ENCODE results near the gene PPP2R5C. TPM values are rescaled to one million over a fixed set of nuclear protein-coding genes. Genes with fewer than 3 reads are reported as not detected.

Gene PPP2R5C
- total RNA-seq, 1 experiment from 2014 or later: 93.0 TPM

DNA sequence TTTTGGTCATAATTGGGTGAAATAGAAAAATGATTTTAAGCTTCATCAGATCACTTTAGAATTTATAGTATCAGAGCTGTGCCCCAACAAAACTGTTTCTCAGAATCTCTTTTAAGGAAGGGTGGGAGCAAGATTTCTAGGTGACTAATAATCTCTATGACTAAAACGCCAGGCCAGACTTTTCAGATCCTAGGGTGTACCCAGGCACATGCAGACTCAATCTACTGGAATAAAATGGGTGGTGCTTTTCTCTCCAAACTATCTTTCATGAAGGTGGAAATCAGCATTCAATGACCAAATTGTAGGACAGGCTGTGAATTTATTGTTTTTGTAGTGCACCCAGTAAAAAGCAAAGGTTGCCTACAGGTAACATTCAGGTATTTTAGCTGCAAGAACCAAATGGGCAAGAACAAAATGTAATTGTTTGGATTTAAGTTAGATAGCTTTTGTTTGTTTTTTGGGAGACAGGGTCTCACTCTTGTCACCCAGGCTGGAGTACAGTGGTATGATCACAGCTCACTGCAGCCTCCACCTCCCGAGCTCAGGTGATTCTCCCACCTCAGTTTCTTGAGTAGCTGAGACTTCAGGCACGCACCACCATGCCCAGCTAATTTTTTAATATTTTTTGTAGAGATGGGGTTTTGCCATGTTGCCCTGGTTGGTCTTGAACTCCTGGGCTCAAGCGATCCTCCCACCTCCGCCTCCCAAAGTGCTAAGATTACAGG is 49.5 kb downstream of the PPP2R5C start:
- Histone ChIP-seq H2BK20ac (ENCODE audit: low read depth, low read length, poor library complexity, severe bottlenecking) (no peak overlapping the region), H3K23ac (ENCODE audit: insufficient read length, low read depth, low read length) (no peak overlapping the region), H4K5ac (ENCODE audit: insufficient read length, low read depth, low read length) (no peak overlapping the region), H3K9me3 (ENCODE audit: control insufficient read depth, low read depth, low read length) (no peaks in the 10 kb centered on the region), H2AK5ac (ENCODE audit: insufficient read length, low read length) (no peak overlapping the region), H4K20me1 (ENCODE audit: control insufficient read depth, insufficient read depth, insufficient read length) (no peaks in the 10 kb centered on the region), H3T11ph (ENCODE audit: low read length) (no peak overlapping the region), H2BK15ac (ENCODE audit: low read depth, low read length) (no peak overlapping the region), H2BK5ac (ENCODE audit: insufficient read length, low read length) (no peak overlapping the region), H3K14ac (ENCODE audit: insufficient read depth, low read length) (no peak overlapping the region), H3K4ac (ENCODE audit: low read depth, low read length) (no peak overlapping the region; the same call in 1 of the 2 replicates), H4K91ac (ENCODE audit: insufficient read length, low read depth, low read length) (no peak overlapping the region), H3K18ac (ENCODE audit: insufficient read length, low read depth, low read length) (no peak overlapping the region), H3K9ac (ENCODE audit: extremely low read depth, insufficient read length, low read length) (peak overlapping the region; percentile 25), H3K23me2 (ENCODE audit: insufficient read length, low read depth, low read length, poor library complexity, severe bottlenecking) (no peaks in the 10 kb centered on the region), H3K4me1 (ENCODE audit: insufficient read depth, low read length) (no peaks in the 10 kb centered on the region), H3K27me3 (ENCODE audit: insufficient read depth, low read length) (no peaks in the 10 kb centered on the region), H3K79me1 (ENCODE audit: insufficient read depth, low read depth, low read length, poor library complexity, severe bottlenecking) (peaks cover 13% of the 10 kb centered on the region), H3K27ac (ENCODE audit: insufficient read length, low read depth, low read length) (no peak overlapping the region), H3K79me2 (ENCODE audit: insufficient read depth, low read length) (peaks cover 31% of the 10 kb centered on the region), H2BK12ac (ENCODE audit: insufficient read length, low read depth, low read length) (no peak overlapping the region), H3K4me2 (ENCODE audit: insufficient read depth, insufficient read length, low read length) (peak overlapping the region; percentile 43), H4K8ac (replicated peaks; ENCODE audit: insufficient read length, low read depth, low read length) (no peak overlapping the region), H3K56ac (ENCODE audit: insufficient read length, low read depth, low read length) (no peak overlapping the region), H2AFZ (ENCODE audit: low read length) (no peak overlapping the region), H2BK120ac (ENCODE audit: low read depth, low read length, poor library complexity, severe bottlenecking) (no peak overlapping the region)
- peak overlapping the region; percentile 87 to 92 for H3K4me3 Mint-ChIP-seq
- H3K27ac Mint-ChIP-seq: peak overlapping the region in 2 of 3 experiments; percentile 3 to 66; a peak in 1 of 7 replicates
- DNase-seq: no peak
- H3K36me3 Mint-ChIP-seq (ENCODE audit: insufficient read depth in 1 of 3, low read depth in 3 of 3): peaks cover 0 to 6% (median 4%) of the 10 kb centered on the region in 3 experiments; a peak in 2 of 7 replicates
- H3K27me3 Mint-ChIP-seq (ENCODE audit: low read depth): no peaks in the 10 kb centered on the region
- peaks cover 18 to 36% of the 10 kb centered on the region in 2 experiments for H3K4me1 Mint-ChIP-seq
- TF ChIP-seq, protein P1, sequence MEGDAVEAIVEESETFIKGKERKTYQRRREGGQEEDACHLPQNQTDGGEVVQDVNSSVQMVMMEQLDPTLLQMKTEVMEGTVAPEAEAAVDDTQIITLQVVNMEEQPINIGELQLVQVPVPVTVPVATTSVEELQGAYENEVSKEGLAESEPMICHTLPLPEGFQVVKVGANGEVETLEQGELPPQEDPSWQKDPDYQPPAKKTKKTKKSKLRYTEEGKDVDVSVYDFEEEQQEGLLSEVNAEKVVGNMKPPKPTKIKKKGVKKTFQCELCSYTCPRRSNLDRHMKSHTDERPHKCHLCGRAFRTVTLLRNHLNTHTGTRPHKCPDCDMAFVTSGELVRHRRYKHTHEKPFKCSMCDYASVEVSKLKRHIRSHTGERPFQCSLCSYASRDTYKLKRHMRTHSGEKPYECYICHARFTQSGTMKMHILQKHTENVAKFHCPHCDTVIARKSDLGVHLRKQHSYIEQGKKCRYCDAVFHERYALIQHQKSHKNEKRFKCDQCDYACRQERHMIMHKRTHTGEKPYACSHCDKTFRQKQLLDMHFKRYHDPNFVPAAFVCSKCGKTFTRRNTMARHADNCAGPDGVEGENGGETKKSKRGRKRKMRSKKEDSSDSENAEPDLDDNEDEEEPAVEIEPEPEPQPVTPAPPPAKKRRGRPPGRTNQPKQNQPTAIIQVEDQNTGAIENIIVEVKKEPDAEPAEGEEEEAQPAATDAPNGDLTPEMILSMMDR (conservative IDR thresholded peaks at IDR 0.05): no peak
- WGBS (ENCODE audit: extremely low coverage, insufficient read length, low lambda C conversion rate): no CpG with 5 or more reads among the region's 5 CpGs
- H3K9me3 Mint-ChIP-seq: no peaks in the 10 kb centered on the region; a peak in 1 of 5 replicates
